ENCODE measurements around the gene OR2F2.
A peak's percentile ranks its signal among the peaks of the same experiment; 100 is the strongest.

Gene OR2F2

DNA sequence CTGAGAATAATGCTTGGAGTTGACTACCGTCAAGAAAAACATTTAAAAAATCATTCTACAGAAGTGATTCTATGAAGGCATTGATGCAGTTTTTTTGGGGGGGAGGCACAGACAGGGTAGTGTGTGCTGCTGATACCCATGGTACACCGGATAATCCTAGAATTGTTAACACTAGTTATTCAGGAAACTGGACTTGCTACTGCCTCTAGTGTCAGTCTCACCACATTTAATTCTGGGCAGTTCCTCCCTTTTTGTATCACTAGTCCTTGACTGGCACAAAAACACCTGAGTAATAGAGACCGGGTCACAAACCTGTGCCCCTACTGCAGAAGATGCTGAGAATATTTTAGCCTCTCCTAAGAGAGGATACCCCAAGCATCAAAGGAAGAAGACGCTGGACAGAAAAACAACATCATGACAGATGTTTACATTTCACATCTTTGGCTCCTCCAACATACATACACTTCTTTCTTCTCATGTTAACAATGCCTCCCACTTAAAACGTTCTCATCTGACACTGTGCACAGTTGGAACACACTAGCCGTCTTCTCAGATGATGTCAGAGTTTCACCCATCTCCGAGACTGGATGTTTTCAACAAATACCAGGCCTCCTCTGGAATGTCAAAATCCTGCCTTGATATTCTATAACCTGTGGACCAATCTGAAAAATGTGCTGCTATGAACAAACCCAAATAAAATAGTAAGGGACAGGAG lies 19.9 kb upstream of the OR2F2 start:
- no peak for DNase-seq

GRCh38 chr7:143924851-143925250 lies 10.2 kb upstream of the OR2F2 start:
- DNase-seq, result no peak

- no peak for DNase-seq
These were observed 5.7 kb upstream of the OR2F2 start for GRCh38 chr7:143929224-143929920.

GRCh38 chr7:143931739-143932138 lies 3.3 kb upstream of the OR2F2 start:
- no peak for DNase-seq

DNA sequence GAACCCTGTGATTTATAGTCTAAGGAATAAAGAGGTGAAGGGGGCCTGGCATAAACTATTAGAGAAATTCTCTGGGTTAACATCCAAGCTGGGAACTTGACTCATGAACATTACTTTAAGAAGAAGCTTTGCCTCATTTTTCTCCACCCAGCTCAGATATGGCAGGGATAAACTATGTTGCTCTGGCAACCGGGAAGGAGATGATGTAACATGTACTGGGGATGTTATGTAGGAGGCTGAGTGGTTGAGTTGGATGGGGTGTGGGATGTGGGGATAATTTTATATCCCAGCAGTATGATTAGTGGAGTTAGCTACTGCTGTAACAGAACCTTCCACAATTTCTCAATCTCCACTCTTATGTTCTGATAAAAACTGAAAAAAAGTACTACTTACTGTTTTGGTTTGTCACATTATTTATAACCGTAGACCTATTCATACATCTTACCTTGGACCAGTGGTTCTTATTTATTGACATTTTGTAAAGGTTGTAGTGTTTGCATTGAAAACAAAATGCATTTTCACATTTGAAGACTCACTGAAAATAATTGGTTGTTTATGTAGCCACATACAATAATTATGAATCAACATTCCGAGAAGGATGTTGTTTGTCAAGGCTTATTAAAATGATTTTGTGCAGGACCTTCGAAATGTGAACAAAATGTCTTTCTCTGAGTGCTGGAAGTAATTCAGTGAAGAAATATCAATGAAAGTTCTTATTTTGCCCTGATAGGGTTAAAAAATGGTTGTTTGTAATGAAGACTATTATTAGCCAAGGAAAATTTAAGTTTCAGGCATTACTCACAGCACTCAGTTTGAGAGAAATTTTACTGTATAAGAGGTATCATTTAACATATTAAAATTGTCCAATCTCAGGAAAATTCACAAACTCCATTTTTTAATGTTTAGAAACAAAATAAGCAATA lies 1.3 kb downstream of the OR2F2 start:
- DNase-seq, result no peak

DNA sequence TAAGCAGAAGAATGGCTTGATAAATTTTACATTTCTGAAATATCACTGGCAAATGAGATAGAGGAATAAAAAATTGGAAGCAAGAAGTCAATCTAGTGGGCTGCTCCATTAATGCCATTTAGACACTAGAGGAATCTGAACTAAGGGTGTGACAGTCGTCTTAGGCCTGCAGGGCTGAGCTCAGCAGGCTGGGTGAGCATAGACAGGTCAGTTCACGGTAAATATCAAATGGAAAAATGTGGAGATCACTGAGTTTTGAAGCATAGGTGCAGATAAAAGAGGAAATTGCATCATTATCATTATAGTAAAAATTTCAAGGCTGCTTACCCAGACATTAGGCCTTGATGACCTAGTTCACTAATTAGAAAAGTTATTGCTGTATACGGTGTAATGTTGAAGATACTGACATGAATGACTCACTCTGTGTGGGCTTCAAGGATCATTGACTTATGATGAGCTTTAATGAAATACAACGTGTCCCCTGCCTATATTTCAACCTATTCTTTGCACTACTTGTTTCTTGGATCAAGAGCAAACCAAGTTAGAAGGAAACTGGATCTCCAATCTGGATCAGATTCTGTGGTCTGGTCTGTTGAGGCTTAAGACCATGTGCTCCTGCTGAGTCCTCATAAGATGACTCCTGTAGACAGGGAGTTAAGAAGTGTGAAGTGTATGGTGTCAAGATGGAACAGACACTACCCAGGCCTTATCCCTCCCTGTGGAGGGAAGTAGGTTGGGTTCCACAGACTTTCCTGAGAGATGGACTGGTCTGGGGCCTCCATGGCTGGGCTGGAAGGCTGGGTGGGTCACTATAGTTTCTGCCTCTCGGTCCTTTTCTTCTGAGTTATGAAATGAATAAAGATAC lies 3.6 kb downstream of the OR2F2 start:
- no peak for DNase-seq

- no peak for DNase-seq
These were observed 10.4 kb downstream of the OR2F2 start for GRCh38 chr7:143945423-143945822.

- no peak for DNase-seq
These were observed 12.1 kb downstream of the OR2F2 start for GRCh38 chr7:143947111-143947510.

DNA sequence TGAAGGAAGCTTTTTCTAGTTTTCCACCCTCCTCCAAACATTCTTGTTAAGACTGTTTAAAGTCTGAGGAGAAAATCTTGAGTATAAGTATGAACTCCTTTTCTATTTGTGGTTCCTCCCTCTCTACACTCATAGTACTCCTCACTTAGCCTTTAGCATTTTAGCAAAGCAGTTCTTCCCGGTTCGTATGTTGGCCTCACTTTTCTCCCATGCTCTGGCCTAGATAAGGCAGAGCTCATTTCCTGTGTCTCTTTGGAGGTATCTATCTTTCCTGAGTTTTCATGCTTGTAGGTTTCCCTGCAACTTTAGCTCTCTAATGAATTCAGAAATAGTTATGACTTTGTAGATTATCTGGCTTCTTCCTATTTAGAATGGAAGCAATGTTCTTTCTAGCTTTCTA lies 13.7 kb downstream of the OR2F2 start:
- no peak for DNase-seq

DNA sequence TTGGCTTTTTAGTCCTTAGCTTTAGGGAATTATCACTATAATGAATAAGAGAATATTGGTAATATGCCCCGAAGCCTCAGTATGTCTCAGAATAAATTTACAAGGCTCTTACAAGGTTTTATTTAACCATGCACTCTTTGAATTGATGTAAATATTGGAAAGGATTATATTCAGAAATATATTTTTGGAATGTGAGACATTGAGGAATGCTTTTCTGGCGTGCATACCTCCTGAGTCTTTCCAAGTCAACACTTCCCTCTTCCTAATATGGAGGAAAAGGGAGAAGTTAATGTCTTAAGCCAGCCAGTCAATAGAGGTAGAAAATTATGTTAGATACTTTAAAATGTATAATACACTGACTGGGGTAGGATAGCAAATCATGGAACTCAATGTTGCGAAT lies 18.4 kb downstream of the OR2F2 start:
- no peak for DNase-seq

DNA sequence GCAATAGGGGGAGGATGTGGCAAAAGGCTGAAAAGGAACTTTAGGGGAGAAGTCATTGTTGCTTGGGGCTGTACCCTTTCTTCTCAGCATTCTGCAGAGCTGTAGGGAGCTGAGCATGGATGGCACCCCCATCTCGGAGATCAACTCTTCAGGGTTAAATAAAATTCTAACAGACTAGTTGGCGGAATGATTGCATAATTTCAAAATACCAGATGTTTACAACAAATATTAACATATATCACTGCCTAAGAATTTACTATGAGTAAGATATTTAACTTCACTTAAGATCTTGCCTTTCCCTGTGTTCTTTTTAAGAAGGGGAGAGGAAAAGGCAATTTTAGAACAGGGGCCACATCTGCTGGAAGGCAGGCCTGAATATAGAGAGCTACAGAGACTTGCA lies 19.1 kb downstream of the OR2F2 start:
- DNase-seq, result no peak

- no peak for DNase-seq
These were observed 19.5 kb downstream of the OR2F2 start, which contains the start of gene OR2F1 for GRCh38 chr7:143954544-143954943. TSS of gene OR2F1 (plus strand) at chr7:143954844. CDS start at chr7:143959971, 5,127 bp downstream.

DNA sequence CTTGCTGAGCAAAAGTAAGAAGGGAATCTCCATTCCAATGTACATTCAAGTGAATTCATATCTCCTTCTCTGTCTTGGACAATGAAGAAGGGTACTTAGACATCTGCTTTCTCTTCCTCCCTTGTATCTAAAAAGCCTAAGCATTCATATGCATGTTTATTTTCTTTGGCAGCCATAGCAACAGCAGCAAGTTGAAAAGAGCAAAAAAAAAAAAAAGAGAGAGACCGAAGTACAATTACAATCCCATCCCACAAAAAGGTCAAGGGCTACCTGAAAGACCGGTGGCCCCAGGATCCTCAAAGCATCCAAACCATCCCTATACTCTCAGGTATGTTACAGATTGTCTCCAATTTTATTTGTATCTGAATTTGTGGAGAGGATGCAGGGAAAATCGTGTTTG lies 23.7 kb downstream of the OR2F2 start:
- DNase-seq, result no peak

DNA sequence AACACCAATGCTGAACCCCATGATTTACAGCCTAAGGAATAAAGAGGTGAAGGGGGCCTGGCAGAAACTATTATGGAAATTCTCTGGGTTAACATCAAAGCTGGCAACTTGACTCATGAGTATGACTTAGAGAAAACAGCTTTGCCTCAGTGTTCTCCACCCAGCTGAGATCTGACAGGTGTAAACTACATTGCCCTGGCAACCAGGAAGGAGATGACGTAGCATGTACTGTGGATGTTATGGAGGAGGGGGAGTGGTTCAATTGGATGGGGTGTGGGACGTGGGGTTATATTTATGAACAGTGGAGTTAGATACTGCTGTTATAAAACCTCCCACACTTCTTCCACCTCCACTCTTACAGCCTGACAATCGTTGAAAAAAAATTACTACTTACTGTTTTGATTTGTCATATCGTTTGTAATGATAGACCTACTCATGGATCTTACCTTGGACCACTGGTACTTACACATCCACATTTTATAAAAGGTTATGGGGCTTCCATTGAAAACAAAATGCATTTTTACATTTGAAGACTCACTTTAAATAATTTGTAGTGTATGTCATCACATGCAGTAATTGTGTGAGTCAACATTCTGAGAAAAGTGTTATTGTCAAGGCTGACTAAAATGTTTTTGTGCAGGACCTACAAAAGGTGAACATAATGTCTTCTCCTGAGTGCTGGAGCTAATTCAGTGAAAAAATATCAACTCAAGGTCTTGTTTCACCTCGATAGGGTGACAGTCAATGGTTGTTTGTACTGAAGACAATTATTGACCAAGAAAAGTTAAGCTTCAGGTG lies 26.0 kb downstream of the OR2F2 start:
- DNase-seq, result no peak

DNA sequence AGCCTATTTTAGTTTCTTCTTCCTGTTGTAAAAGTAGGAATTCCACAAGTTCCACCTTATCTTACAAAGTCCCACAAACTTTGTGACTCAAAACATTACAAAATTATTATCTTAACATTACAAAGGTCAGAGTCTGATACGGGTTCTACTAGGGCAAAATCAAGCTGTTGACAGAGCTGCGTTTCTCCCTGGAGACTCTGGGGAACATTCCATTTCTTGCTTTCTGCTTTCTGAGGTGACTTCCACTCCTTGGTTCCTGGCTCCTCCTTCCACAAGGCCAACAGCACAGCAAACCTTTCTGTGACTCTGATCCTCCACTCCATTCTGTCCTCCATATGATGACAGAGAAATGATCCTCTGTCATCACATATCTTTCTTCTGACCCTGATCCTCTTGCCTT lies 30.2 kb downstream of the OR2F2 start:
- no peak for DNase-seq

- no peak for DNase-seq
These were observed 32.4 kb downstream of the OR2F2 start for GRCh38 chr7:143967398-143967797.

- no peak for DNase-seq
These were observed 38.9 kb downstream of the OR2F2 start for GRCh38 chr7:143973870-143974416.

DNA sequence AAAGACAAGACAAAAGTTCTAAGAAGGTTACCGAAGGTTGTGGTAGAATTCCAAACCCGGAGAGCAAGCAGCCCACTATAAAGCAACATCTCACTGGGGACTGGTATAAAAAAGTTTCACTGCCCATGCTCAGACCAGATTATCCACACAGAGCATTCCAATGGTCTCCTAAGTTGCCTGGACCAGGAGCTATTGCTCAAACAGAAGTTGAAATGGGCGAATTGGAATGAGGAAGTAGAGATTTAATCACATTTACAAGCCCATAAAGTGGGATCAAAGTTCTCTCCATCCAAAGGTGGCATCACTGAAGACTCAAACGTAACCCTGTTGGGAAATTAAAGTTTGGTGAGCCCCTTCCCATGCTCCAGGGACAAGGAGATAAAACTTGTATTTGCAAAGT lies 39.4 kb downstream of the OR2F2 start:
- DNase-seq, result no peak

DNA sequence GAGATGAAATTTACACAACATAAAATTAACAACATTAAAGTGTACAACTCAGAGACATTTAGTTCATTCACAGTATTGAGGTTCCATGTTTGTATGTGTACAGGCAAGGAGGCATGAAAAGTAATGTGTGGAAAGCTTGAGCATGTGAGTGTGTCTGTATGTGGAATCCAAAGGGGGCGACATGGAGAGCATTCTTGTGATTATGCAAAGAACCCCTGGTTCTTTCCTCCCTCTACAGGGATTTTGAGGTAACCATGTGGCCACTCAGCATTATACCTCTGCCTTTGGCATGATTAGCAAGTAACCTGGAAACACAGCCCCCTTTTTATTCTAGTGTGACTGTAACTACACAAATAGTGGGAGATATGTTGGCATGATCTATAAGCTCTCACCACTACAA lies 40.6 kb downstream of the OR2F2 start:
- peak; percentile 12 for DNase-seq

- no peak for DNase-seq
These were observed 43.6 kb downstream of the OR2F2 start for GRCh38 chr7:143978585-143978984.

DNA sequence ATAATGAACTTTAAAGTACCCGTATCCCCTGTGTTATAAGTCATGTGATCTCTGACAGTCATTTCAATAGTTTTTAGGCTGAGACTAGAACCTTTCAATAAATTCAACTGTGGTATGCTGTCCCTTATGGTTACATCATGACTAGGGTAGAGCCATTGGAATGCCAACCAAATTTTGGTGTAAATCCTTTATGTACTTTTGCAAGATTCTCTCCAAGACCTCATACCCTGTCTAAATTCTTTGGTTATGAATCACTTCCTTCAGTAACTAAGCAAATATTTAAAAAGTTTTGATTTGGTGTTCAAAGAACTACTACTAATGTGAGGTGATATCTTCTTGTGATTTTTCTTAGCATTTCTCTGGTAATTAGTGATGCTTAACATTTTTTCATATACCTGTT lies 44.3 kb downstream of the OR2F2 start:
- DNase-seq, result no peak

Measured in NCI-H69 (cell line).